ENCODE measurements around the gene YRDC.

- TF ChIP-seq CTCF (IDR thresholded peaks at IDR 0.05; ENCODE audit: low read depth, low read length, missing input control), result no peak
- no peak for TF ChIP-seq RAD21 (IDR thresholded peaks at IDR 0.05)
- no peak for TF ChIP-seq SP1 (IDR thresholded peaks at IDR 0.05)
- TF ChIP-seq JUND (IDR thresholded peaks at IDR 0.05), result no peak
- no peak for TF ChIP-seq ZBTB33 (IDR thresholded peaks at IDR 0.05)
- no peak for TF ChIP-seq TAF1 (conservative IDR thresholded peaks at IDR 0.05)
- TF ChIP-seq YY1 (IDR thresholded peaks at IDR 0.05), result no peak
- no peak for TF ChIP-seq RXRA (IDR thresholded peaks at IDR 0.05)
- TF ChIP-seq MAX (IDR thresholded peaks at IDR 0.05), result no peak
- no peak for TF ChIP-seq HNF4A (conservative IDR thresholded peaks at IDR 0.05)
- TF ChIP-seq EGR1 (IDR thresholded peaks at IDR 0.05; ENCODE audit: low read depth in 2 of 2), result no peak
Measured at GRCh38 chr1:37845049-37845646, 37.1 kb upstream of the YRDC start.
